ENCODE results near the gene FRG2B. TPM values are rescaled to one million over a fixed set of nuclear protein-coding genes. Genes with fewer than 3 reads are reported as not detected.

The FRG2B gene
- total RNA-seq, 1 experiment from 2014 or later: not detected

Other genes with a start within 250 kb of the FRG2B start
- 6.7 and 7.3 TPM in 2 replicates for gene PAOX, start 247.5 kb downstream of the FRG2B start, total RNA-seq (2022)
- 111 and 113 TPM in 2 replicates for gene MTG1, start 232.6 kb downstream of the FRG2B start, total RNA-seq (2022)
- gene SPRN, start 202.2 kb downstream of the FRG2B start, total RNA-seq (2022): not detected in 2 replicates
- gene SCART1, start 172.8 kb downstream of the FRG2B start, total RNA-seq (2022): 0.70 and 0.73 TPM in 2 replicates
- 0.23 TPM in 1 of 2 replicates, not detected in the other for gene CYP2E1, start 99.4 kb downstream of the FRG2B start, total RNA-seq (2022)
- gene SYCE1, start 61.2 kb downstream of the FRG2B start, total RNA-seq (2022): not detected in 2 replicates